Measurements from ENCODE around the gene SPTBN1. TPM values are rescaled to one million over a fixed set of nuclear protein-coding genes. Genes with fewer than 3 reads are reported as not detected.

Gene SPTBN1
- total and polyA plus RNA-seq, 9 of the 15 experiments (the other 6 are each of a cell fraction or from before 2014, with no cell fraction given) = 8.9 to 66.8 (median 31.4) TPM

- Histone ChIP-seq H3K4me2 (ENCODE audit: insufficient read depth, low read length) (no peak overlapping the region), H3K9ac (ENCODE audit: insufficient read depth in 1 of 2, low read depth in 2 of 2, low read length in 2 of 2) (no peak overlapping the region), H3K27ac (ENCODE audit: extremely low read depth, low read depth, low read length) (no peak overlapping the region), H4K20me1 (replicated peaks; ENCODE audit: control insufficient read depth, insufficient read depth, low read length) (no peaks in the 10 kb centered on the region), H3K36me3 (ENCODE audit: control insufficient read depth, insufficient read depth, low read length) (peaks cover 80% of the 10 kb centered on the region), H3K4me3 (no peak overlapping the region), H3K79me2 (ENCODE audit: control insufficient read depth, insufficient read depth, low read length) (no peaks in the 10 kb centered on the region), H3K9me3 (replicated peaks; ENCODE audit: control insufficient read depth, insufficient read depth, low read depth, low read length) (no peaks in the 10 kb centered on the region), H3K27me3 (ENCODE audit: control insufficient read depth in 2 of 2, insufficient read depth in 2 of 2, low read length in 2 of 2) (no peaks in the 10 kb centered on the region), H3K4me1 (replicated peaks in 1 of 2; ENCODE audit: control insufficient read depth in 2 of 2, insufficient read depth in 2 of 2, low read length in 2 of 2) (peaks cover 0 to 2% of the 10 kb centered on the region in 2 experiments; a peak in 1 of 5 replicates), H2AFZ (ENCODE audit: low read depth, low read length) (no peak overlapping the region), H3K9me1 (ENCODE audit: control insufficient read depth, insufficient read depth, low read length) (no peaks in the 10 kb centered on the region)
- no peak for DNase-seq (ENCODE audit: extremely low read depth in 1 of 4, low spot score in 3 of 4)
- ChIA-PET CTCF (ENCODE audit: low intra/inter-chr PET ratio) (interaction anchor here (1.5 kb wide), 1 partner anchor 39 kb away, joined by 3 read pairs; no protein-coding TSS in a partner anchor), POLR2A (interaction anchor here (0.5 to 4.2 kb wide), 6 partner anchors 10 to 617 kb away, joined by 3 to 20 read pairs (median 4); no protein-coding TSS in a partner anchor)
- 45% methylated on average over 3 of the region's 3 CpGs for WGBS (ENCODE audit: insufficient coverage, low coverage, missing lambda C conversion rate)
- intact Hi-C loops (cut with micrococcal nuclease) (loop anchor here (5.0 kb wide), 1 partner anchor 36 kb away; no protein-coding TSS in a partner anchor), in situ Hi-C loops (cut with MboI) (no loop called here)
- FAIRE-seq = no peak
- BruUV-seq (replicated peaks) = no TSS peak
- ATAC-seq = no peak
- TF ChIP-seq NELFE (IDR thresholded peaks at IDR 0.05; ENCODE audit: insufficient read depth, insufficient read length) = no peak
- TF ChIP-seq CC2D1A (IDR thresholded peaks at IDR 0.05) = no peak
- TF ChIP-seq GTF2E2 (tag; IDR thresholded peaks at IDR 0.05) = no peak
- no peak for TF ChIP-seq ZNF175 (CRISPR knock-in tag; IDR thresholded peaks at IDR 0.05; ENCODE audit: low read depth)
- no peak for TF ChIP-seq SRSF1 (IDR thresholded peaks at IDR 0.05; ENCODE audit: low read depth, low read length)
- TF ChIP-seq JUN (IDR thresholded peaks at IDR 0.05; ENCODE audit: borderline replicate concordance, low read depth, low read length) = no peak
- TF ChIP-seq JUN (CRISPR knock-in tag; IDR thresholded peaks at IDR 0.05; ENCODE audit: borderline replicate concordance) = no peak
- no peak for TF ChIP-seq CHD2 (IDR thresholded peaks at IDR 0.05; ENCODE audit: low read depth, low read length)
- TF ChIP-seq NFE2L1 (tag; IDR thresholded peaks at IDR 0.05; ENCODE audit: borderline replicate concordance, low read depth) = no peak
- TF ChIP-seq UBTF (IDR thresholded peaks at IDR 0.05; ENCODE audit: borderline replicate concordance in 1 of 2, low read depth in 2 of 2, low read length in 2 of 2) = no peak
- no peak for TF ChIP-seq ZFP1 (CRISPR knock-in tag; IDR thresholded peaks at IDR 0.05)
- no peak for TF ChIP-seq GMEB1 (CRISPR knock-in tag; IDR thresholded peaks at IDR 0.05)
- no peak for TF ChIP-seq GTF2F1 (IDR thresholded peaks at IDR 0.05; ENCODE audit: low read depth, low read length)
- TF ChIP-seq ZNF23 (CRISPR knock-in tag; IDR thresholded peaks at IDR 0.05) = no peak
- no peak for TF ChIP-seq SFPQ (IDR thresholded peaks at IDR 0.05; ENCODE audit: low read depth, low read length)
- no peak for TF ChIP-seq MEIS2 (IDR thresholded peaks at IDR 0.05; ENCODE audit: partially characterized antibody)
- no peak for TF ChIP-seq RBM14 (IDR thresholded peaks at IDR 0.05; ENCODE audit: borderline replicate concordance, insufficient read depth, low read depth, low read length)
Observed at GRCh38 chr2:54666131-54666633, 210.1 kb downstream of the SPTBN1 start.

Measured in K562 (cell line).